Natural killer cell treated with Interleukin-12 subunit alpha and Interleukin-12 subunit beta and Interleukin-15 and Interleukin-18, amount 100 ng/mL, for 72 hours (primary cell): ENCODE results near the gene LRP1. TPM values are rescaled to one million over a fixed set of nuclear protein-coding genes. Genes with fewer than 3 reads are reported as not detected.

Experiments
- ATAC-seq, 2 donors: fragments of 150-1000 bp; cut with Tn5 transposase in 1 of 2; sonication (Bioruptor Pico), chemical (Tn5 transposase) in 1 of 2; 2 replicates each; pipeline ENCODE4 v1.10.0; 2021
- DNase-seq: peaks from one replicate; pipeline ENCODE4 v3.0.0; 2022; ENCODE audit warnings: low spot score
- H3K27ac Mint-ChIP-seq, 2 donors: 1 replicate in 1 of 2; 2 replicates in 1 of 2; pipeline ENCODE4 v1.8.0; 2022; ENCODE audit warnings: mixed read lengths in 2 of 2, mild to moderate bottlenecking in 1 of 2, moderate library complexity in 1 of 2
- H3K27me3 Mint-ChIP-seq, 2 donors: 1 replicate in 1 of 2; 2 replicates in 1 of 2; pipeline ENCODE4 v1.8.0; 2022; ENCODE audit warnings: mixed read lengths in 2 of 2
- H3K36me3 Mint-ChIP-seq: one replicate; pipeline ENCODE4 v1.8.0; 2022; ENCODE audit warnings: mixed read lengths
- H3K4me1 Mint-ChIP-seq, 2 donors: 1 replicate in 1 of 2; 2 replicates in 1 of 2; pipeline ENCODE4 v1.8.0; 2022; ENCODE audit warnings: low read depth in 2 of 2, mixed read lengths in 2 of 2, mild to moderate bottlenecking in 1 of 2
- H3K4me3 Mint-ChIP-seq: one replicate; pipeline ENCODE4 v1.8.0; 2022; ENCODE audit warnings: mixed read lengths
- H3K9me3 Mint-ChIP-seq: 2 replicates; pipeline ENCODE4 v1.8.0; 2022; ENCODE audit warnings: mixed read lengths
- total RNA-seq, 2 donors: library from RNA; stranded (reverse); gene quantifications; one replicate each; pipeline ENCODE4 v1.2.3, GENCODE V29; 2022

The LRP1 gene
- total RNA-seq, 2 donors from 2014 or later = 0.42 to 0.45 TPM

DNA sequence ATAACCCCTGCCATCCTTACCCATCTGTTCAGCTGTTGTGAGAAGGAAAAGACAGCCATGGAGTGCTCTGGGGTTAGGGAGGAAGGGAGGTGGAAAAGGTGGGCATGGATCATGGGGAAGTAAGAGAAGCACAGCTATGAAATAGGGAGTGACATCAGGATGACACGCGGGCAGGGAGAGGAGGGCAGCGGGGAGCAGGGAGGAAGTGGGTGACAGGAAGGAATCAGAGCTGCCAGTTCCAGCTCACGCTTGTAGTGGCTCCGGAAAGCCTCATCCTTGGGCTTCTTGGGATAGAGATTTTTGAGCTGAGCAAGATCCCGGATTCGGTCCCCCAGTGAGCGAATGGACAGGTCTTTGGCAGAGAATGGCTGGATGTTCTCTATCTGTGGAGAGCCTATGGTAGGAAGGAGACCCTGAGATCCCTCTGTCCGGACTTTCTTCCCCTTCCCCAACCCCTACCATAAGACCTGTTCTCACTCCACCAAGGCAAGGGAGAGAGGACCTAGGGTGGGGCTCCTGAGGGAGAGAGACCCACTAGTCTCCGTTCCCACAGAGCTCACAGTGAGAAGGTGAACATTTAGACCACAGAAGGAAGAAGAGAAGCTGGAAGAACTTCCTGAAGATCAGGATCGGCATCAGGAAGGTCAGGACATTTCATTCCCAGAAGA lies 29.1 kb upstream of the LRP1 start:
- ATAC-seq (no peak), DNase-seq (no peak)
- Mint-ChIP-seq H3K27ac (peak overlapping the region in 1 of 2 donors; percentile 48), H3K4me1 (peaks cover 19 to 28% of the 10 kb centered on the region in 2 donors), H3K36me3 (no peaks in the 10 kb centered on the region), H3K9me3 (no peaks in the 10 kb centered on the region), H3K27me3 (no peaks in the 10 kb centered on the region), H3K4me3 (no peak overlapping the region)

- no peaks in the 10 kb centered on the region for H3K36me3 Mint-ChIP-seq
- peak overlapping the region; percentile 48 to 71 for H3K27ac Mint-ChIP-seq
- no peak for DNase-seq
- ATAC-seq = no peak
- H3K4me1 Mint-ChIP-seq = peaks cover 20 to 31% of the 10 kb centered on the region in 2 donors
- no peak overlapping the region for H3K4me3 Mint-ChIP-seq
- no peaks in the 10 kb centered on the region for H3K27me3 Mint-ChIP-seq
- H3K9me3 Mint-ChIP-seq = no peaks in the 10 kb centered on the region
These were observed 28.5 kb upstream of the LRP1 start for GRCh38 chr12:57099766-57100165.

GRCh38 chr12:57101892-57102695 lies 26.2 kb upstream of the LRP1 start:
- peak overlapping the region; percentile 31 to 48 for H3K27ac Mint-ChIP-seq

GRCh38 chr12:57103856-57104255 lies 24.4 kb upstream of the LRP1 start:
- DNase-seq (no peak), ATAC-seq (no peak)
- H3K4me3 Mint-ChIP-seq = peak overlapping the region; percentile 17
- H3K27ac Mint-ChIP-seq = peak overlapping the region in 1 of 2 donors; percentile 70
- H3K4me1 Mint-ChIP-seq = peaks cover 45 to 49% of the 10 kb centered on the region in 2 donors
- peaks cover 10% of the 10 kb centered on the region for H3K36me3 Mint-ChIP-seq
- H3K27me3 Mint-ChIP-seq = no peaks in the 10 kb centered on the region
- no peaks in the 10 kb centered on the region for H3K9me3 Mint-ChIP-seq

More at GRCh38 chr12:57101892-57102695, 26.2 kb upstream of the LRP1 start:
- no peaks in the 10 kb centered on the region for H3K27me3 Mint-ChIP-seq
- peak in 1 of 2 donors; percentile 13 for ATAC-seq
- H3K9me3 Mint-ChIP-seq = no peaks in the 10 kb centered on the region
- H3K36me3 Mint-ChIP-seq = peaks cover 9% of the 10 kb centered on the region
- DNase-seq = no peak
- H3K4me1 Mint-ChIP-seq = peaks cover 30 to 45% of the 10 kb centered on the region in 2 donors
- no peak overlapping the region for H3K4me3 Mint-ChIP-seq

GRCh38 chr12:57104292-57104910 lies 23.9 kb upstream of the LRP1 start:
- peaks cover 46 to 47% of the 10 kb centered on the region in 2 donors for H3K4me1 Mint-ChIP-seq
- H3K4me3 Mint-ChIP-seq = peak overlapping the region; percentile 17
- peaks cover 10% of the 10 kb centered on the region for H3K36me3 Mint-ChIP-seq
- DNase-seq (no peak), ATAC-seq (peak in 1 of 2 donors; percentile 17)
- no peaks in the 10 kb centered on the region for H3K9me3 Mint-ChIP-seq
- H3K27ac Mint-ChIP-seq = peak overlapping the region in 1 of 2 donors; percentile 6
- no peaks in the 10 kb centered on the region for H3K27me3 Mint-ChIP-seq

GRCh38 chr12:57105011-57105753 lies 23.1 kb upstream of the LRP1 start:
- Mint-ChIP-seq H3K36me3 (peaks cover 10% of the 10 kb centered on the region), H3K27ac (peak overlapping the region in 1 of 2 donors; percentile 6), H3K4me3 (no peak overlapping the region), H3K9me3 (no peaks in the 10 kb centered on the region), H3K4me1 (peaks cover 46 to 52% of the 10 kb centered on the region in 2 donors), H3K27me3 (no peaks in the 10 kb centered on the region)
- DNase-seq = no peak
- no peak for ATAC-seq

GRCh38 chr12:57106021-57106708 lies 22.1 kb upstream of the LRP1 start:
- DNase-seq (no peak), ATAC-seq (no peak)
- Mint-ChIP-seq H3K4me1 (peaks cover 45 to 52% of the 10 kb centered on the region in 2 donors), H3K36me3 (peaks cover 10% of the 10 kb centered on the region), H3K9me3 (no peaks in the 10 kb centered on the region), H3K27me3 (no peaks in the 10 kb centered on the region), H3K4me3 (no peak overlapping the region), H3K27ac (no peak overlapping the region)

DNA sequence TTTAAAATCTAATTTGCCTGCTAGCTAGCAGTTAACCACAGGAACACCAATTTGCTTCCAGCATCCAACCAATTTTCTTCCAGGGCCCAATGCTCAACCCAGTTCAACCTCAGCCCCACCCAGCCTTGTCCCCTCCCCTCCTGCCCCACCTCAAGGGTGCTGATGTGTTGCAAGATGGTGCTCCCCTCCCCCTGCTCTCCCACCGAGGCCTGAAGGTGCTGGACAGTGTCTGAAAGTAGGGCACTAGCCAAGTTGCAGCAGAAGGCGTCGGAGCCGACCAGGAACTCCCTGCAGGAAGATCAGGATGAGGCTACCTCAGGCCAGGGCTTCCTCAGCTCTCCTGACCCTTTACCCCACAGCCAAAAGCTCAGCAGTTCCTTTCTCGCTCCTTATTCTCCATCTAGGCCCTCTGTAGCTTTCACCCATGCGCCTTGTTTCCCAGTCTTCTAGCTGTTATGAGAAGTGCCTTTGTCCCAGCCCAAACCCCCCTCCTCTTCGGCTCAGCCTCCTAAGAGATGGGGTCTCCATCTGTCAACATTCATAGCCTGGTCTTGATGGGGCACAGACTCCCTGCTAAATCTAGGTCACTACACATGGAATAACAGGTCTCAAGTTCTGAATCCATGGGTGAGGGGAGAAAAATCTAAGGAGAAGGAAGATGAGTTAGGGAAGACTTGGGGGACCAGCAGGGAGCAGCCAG lies 20.7 kb upstream of the LRP1 start:
- H3K4me1 Mint-ChIP-seq = peaks cover 58 to 61% of the 10 kb centered on the region in 2 donors
- H3K36me3 Mint-ChIP-seq = peaks cover 10% of the 10 kb centered on the region
- no peaks in the 10 kb centered on the region for H3K27me3 Mint-ChIP-seq
- H3K9me3 Mint-ChIP-seq = no peaks in the 10 kb centered on the region
- no peak for DNase-seq
- peak overlapping the region; percentile 49 to 95 for H3K27ac Mint-ChIP-seq
- H3K4me3 Mint-ChIP-seq = peak overlapping the region; percentile 4
- no peak for ATAC-seq

DNA sequence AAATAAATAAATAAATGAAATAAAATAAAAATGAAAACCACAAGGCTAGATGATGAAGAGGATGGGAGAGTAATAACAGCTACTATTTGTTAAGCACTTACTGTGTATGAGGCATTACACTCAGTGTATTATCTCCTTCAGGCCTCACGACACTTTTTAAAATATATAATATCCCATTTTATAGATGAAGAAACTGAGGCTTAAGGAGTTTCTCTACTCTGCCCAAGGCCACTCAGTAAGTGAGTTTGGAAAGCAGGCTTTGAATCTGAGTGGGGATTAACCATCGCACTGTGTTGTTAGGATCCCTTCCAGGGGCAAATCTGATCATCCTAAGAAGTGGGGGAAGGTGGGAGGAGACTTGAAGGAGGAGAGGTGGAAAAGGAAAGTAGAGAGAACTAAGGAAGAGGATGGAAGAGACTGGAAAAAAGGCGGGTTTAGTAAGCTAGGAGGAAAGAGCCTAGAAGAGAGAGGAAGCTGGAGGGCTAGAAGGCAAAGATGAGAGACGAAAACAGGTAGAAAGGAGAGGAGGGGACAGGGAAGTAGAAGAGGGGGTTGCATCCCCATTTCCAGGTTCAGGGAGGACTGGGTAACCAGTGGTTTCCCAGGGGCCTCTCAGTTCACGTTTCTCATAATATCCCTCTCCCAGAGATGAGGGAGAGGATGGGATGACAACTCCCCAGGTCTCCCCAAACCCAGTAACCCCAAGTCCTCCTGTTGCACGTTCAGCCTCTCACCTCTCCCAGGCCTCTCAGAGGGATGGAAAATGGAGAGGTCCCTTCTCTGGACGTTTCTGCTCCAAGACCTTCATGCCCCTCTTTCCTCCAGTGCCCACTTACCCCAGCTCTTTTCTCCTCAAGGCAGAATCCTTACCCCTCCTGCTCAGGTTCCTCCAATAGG lies 18.8 kb upstream of the LRP1 start:
- H3K4me3 Mint-ChIP-seq = peak overlapping the region; percentile 93
- ATAC-seq (no peak), DNase-seq (no peak)
- H3K4me1 Mint-ChIP-seq = peaks cover 57% of the 10 kb centered on the region in 2 donors
- no peaks in the 10 kb centered on the region for H3K27me3 Mint-ChIP-seq
- H3K36me3 Mint-ChIP-seq = peaks cover 10% of the 10 kb centered on the region
- H3K27ac Mint-ChIP-seq = peak overlapping the region; percentile 85 to 95
- no peaks in the 10 kb centered on the region for H3K9me3 Mint-ChIP-seq

DNA sequence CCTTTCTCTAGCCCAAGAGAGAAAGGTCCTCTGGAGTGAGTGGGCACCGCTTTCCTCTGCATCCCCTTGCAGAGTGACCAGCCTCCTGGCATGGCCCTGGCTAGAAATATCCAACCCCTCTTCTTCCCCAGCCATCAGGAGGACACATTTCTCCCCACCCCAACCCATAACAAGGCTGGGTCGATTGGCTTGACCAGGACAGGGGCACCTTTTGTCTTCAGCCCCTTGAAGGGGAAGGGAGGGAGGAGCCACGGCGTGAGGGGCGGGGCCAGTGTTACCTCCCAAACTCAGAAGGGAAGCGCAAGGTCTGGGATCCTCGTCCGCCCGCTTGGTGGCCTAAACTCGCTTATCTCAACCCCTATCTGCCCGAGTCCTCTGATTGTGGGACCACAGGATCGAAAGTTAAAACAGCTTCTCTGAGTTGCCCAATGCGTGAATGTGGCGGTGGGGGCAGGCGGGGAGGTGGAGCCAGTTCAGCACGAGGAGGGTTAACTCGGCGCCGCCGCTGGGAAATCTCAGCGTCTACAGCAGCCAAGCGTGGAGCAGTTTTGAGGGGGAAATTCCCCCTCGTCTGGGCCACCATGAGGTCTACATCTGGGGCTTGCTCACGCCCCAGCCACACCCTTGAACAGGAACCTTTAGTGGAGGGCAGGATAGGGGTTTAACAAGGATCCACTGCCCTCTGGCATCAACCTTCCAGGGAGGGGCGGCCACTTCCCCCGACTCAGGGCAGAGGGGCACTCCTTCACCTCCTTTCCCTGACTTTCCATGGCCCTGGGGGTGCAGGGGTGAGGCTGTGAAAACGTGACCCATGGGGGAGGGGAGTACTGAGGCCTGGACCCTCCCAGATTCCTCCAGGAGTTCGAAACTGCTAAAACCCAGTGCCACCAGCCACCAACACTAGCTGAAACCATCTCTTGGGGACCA lies 17.9 kb upstream of the LRP1 start:
- Mint-ChIP-seq H3K9me3 (no peaks in the 10 kb centered on the region), H3K27me3 (no peaks in the 10 kb centered on the region), H3K4me1 (peaks cover 51 to 57% of the 10 kb centered on the region in 2 donors), H3K27ac (peak overlapping the region; percentile 85 to 95), H3K4me3 (peak overlapping the region; percentile 93), H3K36me3 (peaks cover 10% of the 10 kb centered on the region)
- ATAC-seq = peak; percentile 52 to 64
- peak; percentile 85 for DNase-seq
